Measurements from ENCODE around the gene MRPL37.
"Not testable (repeated sequence)": the region's sequence is repeated elsewhere in the genome, so short reads cannot be mapped to it uniquely, and the experiment has no call there.

The MRPL37 gene

DNA sequence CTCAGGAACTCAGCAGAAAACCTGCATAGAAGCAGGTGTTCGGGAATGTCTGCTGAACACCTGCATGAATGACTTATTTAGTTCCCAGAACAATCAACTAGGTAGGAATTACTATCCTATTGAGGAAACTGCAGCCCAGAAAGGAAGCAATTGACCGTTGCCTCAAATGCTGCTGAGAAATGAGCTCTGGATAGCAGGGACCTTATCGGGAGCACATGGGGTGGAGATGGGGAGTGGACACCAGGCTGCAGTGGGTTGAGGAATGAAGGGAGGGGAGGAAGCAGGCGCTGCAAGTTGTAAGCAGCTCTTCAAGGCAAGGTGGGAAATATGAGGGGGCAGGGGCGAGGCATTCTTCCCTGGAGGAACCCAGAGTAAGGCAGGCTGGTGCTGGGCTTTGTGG is 36.4 kb upstream of the MRPL37 start:
- Histone ChIP-seq H2AFZ (ENCODE audit: insufficient read depth, low read length, poor library complexity) (no peak overlapping the region), H3K4ac (ENCODE audit: low read depth, low read length) (no peak overlapping the region), H3K4me1 (ENCODE audit: control insufficient read depth in 1 of 2, insufficient read depth in 2 of 2, low read length in 2 of 2) (peaks cover 9 to 15% of the 10 kb centered on the region in 2 experiments), H3K27ac (ENCODE audit: low read depth, low read length) (no peak overlapping the region), H3K4me3 (ENCODE audit: low read depth, low read length) (no peak overlapping the region), H4K91ac (ENCODE audit: low read depth, low read length) (no peak overlapping the region), H3K36me3 (ENCODE audit: control insufficient read depth in 1 of 2, insufficient read depth in 2 of 2, low read length in 2 of 2) (no peaks in the 10 kb centered on the region), H3K79me2 (ENCODE audit: control insufficient read depth, insufficient read depth, low read length, poor library complexity) (no peaks in the 10 kb centered on the region), H2BK12ac (ENCODE audit: low read length) (no peak overlapping the region), H4K8ac (ENCODE audit: low read depth, low read length) (no peak overlapping the region), H3K14ac (ENCODE audit: low read length) (no peak overlapping the region), H3K18ac (ENCODE audit: low read length) (no peak overlapping the region), H2BK5ac (ENCODE audit: low read depth, low read length, poor library complexity) (no peak overlapping the region), H3K9me3 (ENCODE audit: insufficient read depth, low read depth, low read length) (peaks cover 1% of the 10 kb centered on the region), H2AK5ac (ENCODE audit: low read length) (no peak overlapping the region), H3K9ac (ENCODE audit: low read length) (no peak overlapping the region), H3K79me1 (ENCODE audit: low read length) (no peaks in the 10 kb centered on the region), H3K23ac (ENCODE audit: low read length) (no peak overlapping the region), H3K4me2 (ENCODE audit: low read length) (no peak overlapping the region), H4K12ac (ENCODE audit: low read depth, low read length) (no peak overlapping the region), H3K27me3 (ENCODE audit: insufficient read depth, low read length) (no peaks in the 10 kb centered on the region), H2BK120ac (ENCODE audit: insufficient read depth, low read length, poor library complexity) (no peak overlapping the region)
- DNase-seq = no peak
- no CpG with 5 or more reads among the region's 5 CpGs for WGBS (ENCODE audit: extremely low coverage, insufficient coverage, insufficient read length)

DNA sequence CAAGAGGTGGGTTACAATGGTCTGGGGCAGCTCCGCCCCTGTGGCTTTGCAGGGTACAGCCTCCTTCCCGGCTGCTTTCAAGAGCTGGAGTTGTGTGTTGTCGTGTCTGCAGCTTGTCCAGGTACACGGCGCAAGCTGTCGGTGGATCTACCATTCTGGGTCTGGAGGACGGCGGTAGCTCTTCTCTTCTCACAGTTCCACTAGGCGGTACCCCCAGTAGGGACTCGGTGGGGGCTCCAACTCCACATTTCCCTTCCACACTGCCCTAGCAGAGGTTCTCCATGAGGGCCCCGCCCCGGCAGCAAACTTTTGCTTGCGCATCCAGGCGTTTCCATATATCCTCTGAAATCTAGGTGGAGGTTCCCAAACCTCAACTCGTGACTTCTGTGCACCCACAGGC is 34.8 kb upstream of the MRPL37 start:
- WGBS (ENCODE audit: extremely low coverage, insufficient coverage, insufficient read length) = no CpG with 5 or more reads among the region's 15 CpGs
- Histone ChIP-seq H3K27me3 (ENCODE audit: insufficient read depth, low read length) (no peaks in the 10 kb centered on the region), H2AK5ac (ENCODE audit: low read length) (no peak overlapping the region), H3K36me3 (ENCODE audit: control insufficient read depth in 1 of 2, insufficient read depth in 2 of 2, low read length in 2 of 2) (no peaks in the 10 kb centered on the region), H3K79me1 (ENCODE audit: low read length) (no peaks in the 10 kb centered on the region), H4K12ac (ENCODE audit: low read depth, low read length) (no peak overlapping the region), H3K9me3 (ENCODE audit: insufficient read depth, low read depth, low read length) (peaks cover 1% of the 10 kb centered on the region), H2BK5ac (ENCODE audit: low read depth, low read length, poor library complexity) (no peak overlapping the region), H2AFZ (ENCODE audit: insufficient read depth, low read length, poor library complexity) (no peak overlapping the region), H3K18ac (ENCODE audit: low read length) (no peak overlapping the region), H2BK120ac (ENCODE audit: insufficient read depth, low read length, poor library complexity) (no peak overlapping the region), H4K8ac (ENCODE audit: low read depth, low read length) (no peak overlapping the region), H4K91ac (ENCODE audit: low read depth, low read length) (no peak overlapping the region), H3K4me2 (ENCODE audit: low read length) (no peak overlapping the region), H2BK12ac (ENCODE audit: low read length) (no peak overlapping the region), H3K79me2 (ENCODE audit: control insufficient read depth, insufficient read depth, low read length, poor library complexity) (no peaks in the 10 kb centered on the region), H3K23ac (ENCODE audit: low read length) (no peak overlapping the region), H3K9ac (ENCODE audit: low read length) (no peak overlapping the region), H3K4me3 (ENCODE audit: low read depth, low read length) (no peak overlapping the region), H3K4ac (ENCODE audit: low read depth, low read length) (no peak overlapping the region), H3K27ac (ENCODE audit: low read depth, low read length) (no peak overlapping the region), H3K4me1 (ENCODE audit: control insufficient read depth in 1 of 2, insufficient read depth in 2 of 2, low read length in 2 of 2) (peaks cover 6 to 12% of the 10 kb centered on the region in 2 experiments), H3K14ac (ENCODE audit: low read length) (no peak overlapping the region)
- DNase-seq = no peak

DNA sequence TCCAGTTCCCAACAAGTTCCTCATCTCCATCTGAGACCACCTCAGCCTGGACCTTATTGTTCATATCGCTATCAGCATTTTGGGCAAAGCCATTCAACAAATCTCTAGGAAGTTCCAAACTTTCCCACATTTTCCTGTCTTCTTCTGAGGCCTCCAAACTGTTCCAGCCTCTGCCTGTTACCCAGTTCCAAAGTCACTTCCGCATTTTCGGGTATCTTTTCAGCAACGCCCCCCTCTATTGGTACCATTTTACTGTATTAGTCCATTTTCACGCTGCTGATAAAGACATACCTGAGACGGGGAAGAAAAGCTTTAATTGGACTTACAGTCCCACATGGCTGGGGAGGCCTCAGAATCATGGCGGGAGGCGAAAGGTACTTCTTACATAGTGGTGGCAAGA is 33.6 kb upstream of the MRPL37 start:
- H3K4me2 ChIP-seq (ENCODE audit: low read length); H2BK120ac ChIP-seq (ENCODE audit: insufficient read depth, low read length, poor library complexity); DNase-seq; H4K8ac ChIP-seq (ENCODE audit: low read depth, low read length); H3K27me3 ChIP-seq (ENCODE audit: insufficient read depth, low read length); H4K91ac ChIP-seq (ENCODE audit: low read depth, low read length); H2BK5ac ChIP-seq (ENCODE audit: low read depth, low read length, poor library complexity); H3K9me3 ChIP-seq (ENCODE audit: insufficient read depth, low read depth, low read length); H3K27ac ChIP-seq (ENCODE audit: low read depth, low read length); H2BK12ac ChIP-seq (ENCODE audit: low read length); H3K18ac ChIP-seq (ENCODE audit: low read length); H3K4ac ChIP-seq (ENCODE audit: low read depth, low read length); H3K9ac ChIP-seq (ENCODE audit: low read length); H3K36me3 ChIP-seq (ENCODE audit: control insufficient read depth in 1 of 2, insufficient read depth in 2 of 2, low read length in 2 of 2); H2AK5ac ChIP-seq (ENCODE audit: low read length); H3K79me1 ChIP-seq (ENCODE audit: low read length); H3K14ac ChIP-seq (ENCODE audit: low read length); H3K4me3 ChIP-seq (ENCODE audit: low read depth, low read length); H3K4me1 ChIP-seq (ENCODE audit: control insufficient read depth in 1 of 2, insufficient read depth in 2 of 2, low read length in 2 of 2); H2AFZ ChIP-seq (ENCODE audit: insufficient read depth, low read length, poor library complexity); H3K23ac ChIP-seq (ENCODE audit: low read length); H4K12ac ChIP-seq (ENCODE audit: low read depth, low read length); H3K79me2 ChIP-seq (ENCODE audit: control insufficient read depth, insufficient read depth, low read length, poor library complexity): not testable (repeated sequence)
- no CpG with 5 or more reads among the region's 8 CpGs for WGBS (ENCODE audit: extremely low coverage, insufficient coverage, insufficient read length)

DNA sequence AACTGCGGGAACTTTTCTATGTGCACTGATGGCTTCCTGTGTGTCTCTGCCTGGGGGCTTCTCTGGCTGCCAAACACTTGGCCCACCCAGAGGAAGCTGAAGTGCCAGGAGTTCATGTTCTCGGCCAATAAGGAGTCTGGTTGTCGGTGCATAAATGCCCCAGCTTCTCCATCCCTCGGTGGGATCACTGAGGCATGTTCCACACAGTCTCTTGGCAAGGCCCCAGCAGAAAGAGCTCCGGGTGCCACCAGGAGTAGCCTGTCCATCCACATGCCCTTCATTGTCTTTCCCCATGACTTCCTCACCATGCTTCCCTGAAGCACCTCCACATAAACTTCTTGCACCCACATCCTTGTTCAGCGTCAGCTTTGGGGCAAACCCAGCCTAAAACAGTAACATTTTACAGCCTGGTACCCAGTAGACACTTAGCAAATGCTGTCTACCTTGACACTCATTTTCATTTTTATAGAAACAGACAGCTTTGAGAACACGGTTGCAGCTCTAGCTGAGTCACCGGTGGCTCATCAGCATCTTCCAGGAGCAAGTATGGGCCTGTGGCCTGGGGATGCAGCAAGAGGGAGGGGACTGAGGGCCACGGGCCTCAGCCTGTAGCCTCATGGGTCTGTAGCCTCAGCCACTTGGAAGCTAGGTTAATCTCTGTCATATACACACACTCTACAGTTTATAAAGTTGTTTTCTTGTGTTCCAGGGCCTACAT is 32.4 kb upstream of the MRPL37 start:
- no peak overlapping the region for H3K18ac ChIP-seq (ENCODE audit: low read length)
- no peak overlapping the region for H3K23ac ChIP-seq (ENCODE audit: low read length)
- H2BK12ac ChIP-seq (ENCODE audit: low read length) = no peak overlapping the region
- H2BK120ac ChIP-seq (ENCODE audit: insufficient read depth, low read length, poor library complexity) = no peak overlapping the region
- no peaks in the 10 kb centered on the region for H3K79me2 ChIP-seq (ENCODE audit: control insufficient read depth, insufficient read depth, low read length, poor library complexity)
- H3K9me3 ChIP-seq (ENCODE audit: insufficient read depth, low read depth, low read length) = peaks cover 1% of the 10 kb centered on the region
- H4K8ac ChIP-seq (ENCODE audit: low read depth, low read length) = no peak overlapping the region
- H3K79me1 ChIP-seq (ENCODE audit: low read length) = no peaks in the 10 kb centered on the region
- DNase-seq = peak in 1 of 2 donors; percentile 18
- no peak overlapping the region for H4K91ac ChIP-seq (ENCODE audit: low read depth, low read length)
- H2AK5ac ChIP-seq (ENCODE audit: low read length) = no peak overlapping the region
- no peak overlapping the region for H3K27ac ChIP-seq (ENCODE audit: low read depth, low read length)
- H3K4ac ChIP-seq (ENCODE audit: low read depth, low read length) = no peak overlapping the region
- WGBS (ENCODE audit: extremely low coverage, insufficient coverage, insufficient read length) = no CpG with 5 or more reads among the region's 9 CpGs
- H2BK5ac ChIP-seq (ENCODE audit: low read depth, low read length, poor library complexity) = no peak overlapping the region
- H3K4me2 ChIP-seq (ENCODE audit: low read length) = no peak overlapping the region
- no peaks in the 10 kb centered on the region for H3K36me3 ChIP-seq (ENCODE audit: control insufficient read depth in 1 of 2, insufficient read depth in 2 of 2, low read length in 2 of 2)
- H3K4me1 ChIP-seq (ENCODE audit: control insufficient read depth in 1 of 2, insufficient read depth in 2 of 2, low read length in 2 of 2) = peaks cover 0 to 6% of the 10 kb centered on the region in 2 experiments
- H3K14ac ChIP-seq (ENCODE audit: low read length) = no peak overlapping the region
- no peaks in the 10 kb centered on the region for H3K27me3 ChIP-seq (ENCODE audit: insufficient read depth, low read length)
- H4K12ac ChIP-seq (ENCODE audit: low read depth, low read length) = no peak overlapping the region
- no peak overlapping the region for H2AFZ ChIP-seq (ENCODE audit: insufficient read depth, low read length, poor library complexity)
- no peak overlapping the region for H3K9ac ChIP-seq (ENCODE audit: low read length)
- no peak overlapping the region for H3K4me3 ChIP-seq (ENCODE audit: low read depth, low read length)

Measured in trophoblast cell (in vitro differentiated cells and primary cell).